Measurements from ENCODE around the gene GTF3A. TPM values are rescaled to one million over a fixed set of nuclear protein-coding genes. Genes with fewer than 3 reads are reported as not detected.

GTF3A gene
- total RNA-seq, 1 experiment from 2014 or later: 126 TPM

- DNase-seq (ENCODE audit: low spot score): no peak
- no peaks in the 10 kb centered on the region for H3K4me1 ChIP-seq (ENCODE audit: insufficient read depth, low read length, poor library complexity, severe bottlenecking)
- intact Hi-C loops (cut with micrococcal nuclease; ENCODE audit: unreplicated experiment): no loop called here
- no TSS peak for BruUV-seq (replicated peaks)
- ChIA-PET CTCF (no interaction called here), POLR2A (ENCODE audit: low non-redundant PET) (no interaction called here)
- H3K36me3 ChIP-seq (ENCODE audit: insufficient read depth, low read length, poor library complexity, severe bottlenecking): no peaks in the 10 kb centered on the region
- H3K9me3 ChIP-seq (ENCODE audit: low read depth, low read length, poor library complexity, severe bottlenecking): no peaks in the 10 kb centered on the region
- no peak overlapping the region for H3K4me3 ChIP-seq (ENCODE audit: low read depth, low read length, poor library complexity, severe bottlenecking)
- H3K27me3 ChIP-seq (replicated peaks; ENCODE audit: insufficient read depth, low read depth, low read length, poor library complexity): no peaks in the 10 kb centered on the region
- TF ChIP-seq CTCF (conservative IDR thresholded peaks at IDR 0.05; ENCODE audit: low read depth, low read length): no peak
- no peak for TF ChIP-seq EZH2 (IDR thresholded peaks at IDR 0.05; ENCODE audit: borderline replicate concordance, low read depth, low read length, poor library complexity, severe bottlenecking)
- no peak overlapping the region for H3K27ac ChIP-seq (ENCODE audit: low read depth, low read length, poor library complexity, severe bottlenecking)
Measured at GRCh38 chr13:27476943-27477703, 52.7 kb downstream of the GTF3A start.

- DNase-seq (ENCODE audit: low spot score): peak; percentile 43
- Histone ChIP-seq H3K36me3 (ENCODE audit: insufficient read depth, low read length, poor library complexity, severe bottlenecking) (no peaks in the 10 kb centered on the region), H3K4me3 (ENCODE audit: low read depth, low read length, poor library complexity, severe bottlenecking) (no peak overlapping the region), H3K9me3 (ENCODE audit: low read depth, low read length, poor library complexity, severe bottlenecking) (no peaks in the 10 kb centered on the region), H3K27ac (ENCODE audit: low read depth, low read length, poor library complexity, severe bottlenecking) (no peak overlapping the region), H3K4me1 (ENCODE audit: insufficient read depth, low read length, poor library complexity, severe bottlenecking) (no peaks in the 10 kb centered on the region), H3K27me3 (replicated peaks; ENCODE audit: insufficient read depth, low read depth, low read length, poor library complexity) (no peaks in the 10 kb centered on the region)
- BruUV-seq (replicated peaks): no TSS peak
- intact Hi-C loops (cut with micrococcal nuclease; ENCODE audit: unreplicated experiment): loop anchor here (1.0 kb wide), 1 partner anchor 345 kb away; no protein-coding TSS in a partner anchor
- TF ChIP-seq EZH2 (IDR thresholded peaks at IDR 0.05; ENCODE audit: borderline replicate concordance, low read depth, low read length, poor library complexity, severe bottlenecking): no peak
- peak; percentile 78 for TF ChIP-seq CTCF (conservative IDR thresholded peaks at IDR 0.05; ENCODE audit: low read depth, low read length)
- ChIA-PET CTCF (no interaction called here), POLR2A (ENCODE audit: low non-redundant PET) (no interaction called here)
Measured at GRCh38 chr13:27481766-27482165, 57.3 kb downstream of the GTF3A start.

GRCh38 chr13:27482983-27483382, 58.6 kb downstream of the GTF3A start:
- CTCF ChIA-PET: no interaction called here
- no peaks in the 10 kb centered on the region for H3K4me1 ChIP-seq (ENCODE audit: insufficient read depth, low read length, poor library complexity, severe bottlenecking)
- DNase-seq (ENCODE audit: low spot score): no peak
- intact Hi-C loops (cut with micrococcal nuclease; ENCODE audit: unreplicated experiment): no loop called here
- H3K27ac ChIP-seq (ENCODE audit: low read depth, low read length, poor library complexity, severe bottlenecking): no peak overlapping the region
- H3K36me3 ChIP-seq (ENCODE audit: insufficient read depth, low read length, poor library complexity, severe bottlenecking): no peaks in the 10 kb centered on the region
- TF ChIP-seq EZH2 (IDR thresholded peaks at IDR 0.05; ENCODE audit: borderline replicate concordance, low read depth, low read length, poor library complexity, severe bottlenecking): no peak
- TF ChIP-seq CTCF (conservative IDR thresholded peaks at IDR 0.05; ENCODE audit: low read depth, low read length): no peak
- POLR2A ChIA-PET (ENCODE audit: low non-redundant PET): no interaction called here
- BruUV-seq (replicated peaks): no TSS peak
- H3K27me3 ChIP-seq (replicated peaks; ENCODE audit: insufficient read depth, low read depth, low read length, poor library complexity): no peaks in the 10 kb centered on the region
- no peak overlapping the region for H3K4me3 ChIP-seq (ENCODE audit: low read depth, low read length, poor library complexity, severe bottlenecking)
- no peaks in the 10 kb centered on the region for H3K9me3 ChIP-seq (ENCODE audit: low read depth, low read length, poor library complexity, severe bottlenecking)
